ENCODE results near the gene PLEKHG1. TPM values are rescaled to one million over a fixed set of nuclear protein-coding genes. Genes with fewer than 3 reads are reported as not detected.
A peak's percentile ranks its signal among the peaks of the same experiment; 100 is the strongest.

Gene PLEKHG1
- total and polyA plus RNA-seq, 8 donors, result 1.3 to 6.4 (median 2.6) TPM

DNA sequence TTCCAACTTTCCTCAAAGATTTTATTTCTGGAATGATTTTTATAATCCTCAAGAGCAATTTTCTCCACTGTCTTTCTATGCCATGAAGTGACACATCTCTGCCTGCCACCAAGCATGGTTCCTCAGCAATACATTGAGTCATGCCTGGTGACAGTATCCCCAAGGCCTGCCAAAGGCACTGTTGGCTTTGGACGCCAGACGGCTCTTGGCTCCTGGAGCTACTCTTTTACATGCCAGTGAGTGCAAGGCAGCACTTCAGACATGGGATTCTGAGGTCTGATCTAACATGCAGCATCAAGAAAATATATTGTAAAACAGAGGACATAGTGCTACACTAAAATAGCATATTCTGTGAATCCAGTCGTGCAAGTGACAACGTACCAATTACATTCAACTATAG is 20.1 kb upstream of the PLEKHG1 start:
- Histone ChIP-seq H3K36me3 (no peaks in the 10 kb centered on the region), H3K27ac (no peak overlapping the region), H3K4me3 (no peak overlapping the region), H3K9me3 (no peaks in the 10 kb centered on the region), H3K27me3 (no peaks in the 10 kb centered on the region), H3K4me1 (no peaks in the 10 kb centered on the region)
- intact Hi-C loops (cut with DNase I), result no loop called here
- 73 to 79% methylated on average over 4 of the region's 4 CpGs for WGBS, 2 donors
- FAIRE-seq (no peak), DNase-seq (no peak), ATAC-seq (no peak)
- TF ChIP-seq, protein P1, sequence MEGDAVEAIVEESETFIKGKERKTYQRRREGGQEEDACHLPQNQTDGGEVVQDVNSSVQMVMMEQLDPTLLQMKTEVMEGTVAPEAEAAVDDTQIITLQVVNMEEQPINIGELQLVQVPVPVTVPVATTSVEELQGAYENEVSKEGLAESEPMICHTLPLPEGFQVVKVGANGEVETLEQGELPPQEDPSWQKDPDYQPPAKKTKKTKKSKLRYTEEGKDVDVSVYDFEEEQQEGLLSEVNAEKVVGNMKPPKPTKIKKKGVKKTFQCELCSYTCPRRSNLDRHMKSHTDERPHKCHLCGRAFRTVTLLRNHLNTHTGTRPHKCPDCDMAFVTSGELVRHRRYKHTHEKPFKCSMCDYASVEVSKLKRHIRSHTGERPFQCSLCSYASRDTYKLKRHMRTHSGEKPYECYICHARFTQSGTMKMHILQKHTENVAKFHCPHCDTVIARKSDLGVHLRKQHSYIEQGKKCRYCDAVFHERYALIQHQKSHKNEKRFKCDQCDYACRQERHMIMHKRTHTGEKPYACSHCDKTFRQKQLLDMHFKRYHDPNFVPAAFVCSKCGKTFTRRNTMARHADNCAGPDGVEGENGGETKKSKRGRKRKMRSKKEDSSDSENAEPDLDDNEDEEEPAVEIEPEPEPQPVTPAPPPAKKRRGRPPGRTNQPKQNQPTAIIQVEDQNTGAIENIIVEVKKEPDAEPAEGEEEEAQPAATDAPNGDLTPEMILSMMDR (IDR thresholded peaks at IDR 0.05), result no peak

DNA sequence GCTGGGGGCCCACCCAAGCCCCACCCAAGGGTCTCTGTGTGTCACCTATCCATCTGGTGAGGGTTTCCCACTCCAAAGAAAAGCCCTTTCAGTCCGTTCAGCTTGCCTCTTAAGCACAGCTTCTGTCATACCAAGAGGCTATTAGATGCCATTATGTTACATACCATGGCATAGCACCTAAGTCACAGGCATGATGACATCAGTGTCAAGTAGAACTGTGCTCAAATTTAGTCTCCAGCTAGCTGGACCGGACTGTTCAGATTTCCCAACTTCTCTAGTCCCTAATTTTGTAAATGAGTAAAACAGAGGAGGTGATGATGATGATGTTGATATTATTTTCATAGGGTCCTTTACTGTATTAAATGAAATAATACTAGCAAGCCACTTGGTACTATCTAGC is 19.2 kb upstream of the PLEKHG1 start:
- H3K36me3 ChIP-seq, result no peaks in the 10 kb centered on the region
- no peaks in the 10 kb centered on the region for H3K27me3 ChIP-seq
- intact Hi-C loops (cut with DNase I), result no loop called here
- DNase-seq (no peak), ATAC-seq (no peak), FAIRE-seq (no peak)
- no peaks in the 10 kb centered on the region for H3K4me1 ChIP-seq
- H3K4me3 ChIP-seq, result no peak overlapping the region
- TF ChIP-seq, protein P1 (IDR thresholded peaks at IDR 0.05), result no peak
- H3K27ac ChIP-seq, result no peak overlapping the region
- 78 to 80% methylated on average over 2 of the region's 2 CpGs for WGBS, 2 donors
- no peaks in the 10 kb centered on the region for H3K9me3 ChIP-seq

GRCh38 chr6:150584065-150584464 is 15.6 kb upstream of the PLEKHG1 start:
- Histone ChIP-seq H3K4me1 (no peaks in the 10 kb centered on the region), H3K27me3 (no peaks in the 10 kb centered on the region), H3K36me3 (no peaks in the 10 kb centered on the region), H3K27ac (no peak overlapping the region), H3K4me3 (no peak overlapping the region), H3K9me3 (no peaks in the 10 kb centered on the region)
- 77 to 79% methylated on average over 5 of the region's 5 CpGs for WGBS, 2 donors
- TF ChIP-seq, protein P1 (IDR thresholded peaks at IDR 0.05), result no peak
- ATAC-seq (no peak), FAIRE-seq (no peak), DNase-seq (no peak)
- intact Hi-C loops (cut with DNase I), result no loop called here

- ATAC-seq, result no peak
Measured at GRCh38 chr6:150584596-150584995, 15.1 kb upstream of the PLEKHG1 start.

GRCh38 chr6:150586850-150587359 is 12.8 kb upstream of the PLEKHG1 start:
- H3K36me3 ChIP-seq, result no peaks in the 10 kb centered on the region
- DNase-seq (no peak), FAIRE-seq (no peak), ATAC-seq (peak in 1 of 4 donors; percentile 37)
- TF ChIP-seq, protein P1 (IDR thresholded peaks at IDR 0.05), result no peak
- no peaks in the 10 kb centered on the region for H3K4me1 ChIP-seq
- H3K27ac ChIP-seq, result no peak overlapping the region
- WGBS, 2 donors, result 83 to 90% methylated on average over 12 of the region's 12 CpGs
- no peaks in the 10 kb centered on the region for H3K9me3 ChIP-seq
- intact Hi-C loops (cut with DNase I), result no loop called here
- no peak overlapping the region for H3K4me3 ChIP-seq
- no peaks in the 10 kb centered on the region for H3K27me3 ChIP-seq

More at GRCh38 chr6:150584596-150584995, 15.1 kb upstream of the PLEKHG1 start:
- no peaks in the 10 kb centered on the region for H3K36me3 ChIP-seq
- no peak for DNase-seq
- TF ChIP-seq, protein P1 (IDR thresholded peaks at IDR 0.05), result no peak
- intact Hi-C loops (cut with DNase I), result no loop called here
- H3K27me3 ChIP-seq, result no peaks in the 10 kb centered on the region
- FAIRE-seq, result no peak
- H3K4me3 ChIP-seq, result no peak overlapping the region
- WGBS, 2 donors, result 89 to 92% methylated on average over 1 of the region's 1 CpG
- no peaks in the 10 kb centered on the region for H3K9me3 ChIP-seq
- H3K27ac ChIP-seq, result no peak overlapping the region
- no peaks in the 10 kb centered on the region for H3K4me1 ChIP-seq
